Adrenal gland (tissue), 5 donors: ENCODE measurements around the gene SSX2IP.

ENCODE experiments used
- POLR2A ChIP-seq, 2 donors: fragments of 450-650 bp; IDR thresholded peaks; one replicate each; pipeline ENCODE4 v1.6.1; 2017; ENCODE audit warnings: antibody characterized with exemption in 2 of 2, mild to moderate bottlenecking in 2 of 2, moderate library complexity in 1 of 2
- TF ChIP-seq, protein P1 (sequence below), 6 experiments: fragments of 450-650 bp in 4 of 6; fragments of 200-600 bp in 2 of 6; sonication (generic) in 1 of 6; IDR thresholded peaks; 1 replicate in 5 of 6; 2 replicates in 1 of 6; pipeline versions ENCODE4 v1.5.1 to v1.8.0; 2016 to 2021; ENCODE audit warnings: antibody characterized with exemption in 6 of 6, mild to moderate bottlenecking in 2 of 6, moderate library complexity in 1 of 6
- donor health status: DM: no; HTN: no; CAD: no.

DNA sequence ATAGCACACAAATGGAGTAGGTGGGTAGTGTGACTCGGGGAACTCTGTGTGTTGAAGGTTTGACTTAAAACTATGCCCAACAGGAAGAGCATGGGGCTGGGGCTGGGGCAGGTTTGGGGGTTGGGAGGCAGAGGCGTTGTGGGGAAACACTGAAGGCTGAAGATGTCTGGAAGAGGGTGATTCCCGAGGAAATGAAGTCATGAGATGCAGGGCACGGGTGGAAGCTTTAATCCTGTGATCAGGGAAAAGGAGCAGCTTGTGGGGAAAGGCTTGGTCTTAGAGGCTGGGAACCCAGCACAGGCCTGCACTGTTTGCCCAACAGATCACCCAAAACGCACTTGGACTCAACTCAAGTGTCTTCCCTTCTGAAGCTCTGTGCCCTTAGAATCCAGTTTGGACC, 89.5 kb downstream of the SSX2IP start:
- TF ChIP-seq, protein P1, sequence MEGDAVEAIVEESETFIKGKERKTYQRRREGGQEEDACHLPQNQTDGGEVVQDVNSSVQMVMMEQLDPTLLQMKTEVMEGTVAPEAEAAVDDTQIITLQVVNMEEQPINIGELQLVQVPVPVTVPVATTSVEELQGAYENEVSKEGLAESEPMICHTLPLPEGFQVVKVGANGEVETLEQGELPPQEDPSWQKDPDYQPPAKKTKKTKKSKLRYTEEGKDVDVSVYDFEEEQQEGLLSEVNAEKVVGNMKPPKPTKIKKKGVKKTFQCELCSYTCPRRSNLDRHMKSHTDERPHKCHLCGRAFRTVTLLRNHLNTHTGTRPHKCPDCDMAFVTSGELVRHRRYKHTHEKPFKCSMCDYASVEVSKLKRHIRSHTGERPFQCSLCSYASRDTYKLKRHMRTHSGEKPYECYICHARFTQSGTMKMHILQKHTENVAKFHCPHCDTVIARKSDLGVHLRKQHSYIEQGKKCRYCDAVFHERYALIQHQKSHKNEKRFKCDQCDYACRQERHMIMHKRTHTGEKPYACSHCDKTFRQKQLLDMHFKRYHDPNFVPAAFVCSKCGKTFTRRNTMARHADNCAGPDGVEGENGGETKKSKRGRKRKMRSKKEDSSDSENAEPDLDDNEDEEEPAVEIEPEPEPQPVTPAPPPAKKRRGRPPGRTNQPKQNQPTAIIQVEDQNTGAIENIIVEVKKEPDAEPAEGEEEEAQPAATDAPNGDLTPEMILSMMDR (IDR thresholded peaks at IDR 0.05): no peak
- TF ChIP-seq POLR2A (IDR thresholded peaks at IDR 0.05): no peak
